ENCODE measurements around the gene FGF21.
A peak's percentile ranks its signal among the peaks of the same experiment; 100 is the strongest.
"Not testable (repeated sequence)": the region's sequence is repeated elsewhere in the genome, so short reads cannot be mapped to it uniquely, and the experiment has no call there.

FGF21 gene

DNA sequence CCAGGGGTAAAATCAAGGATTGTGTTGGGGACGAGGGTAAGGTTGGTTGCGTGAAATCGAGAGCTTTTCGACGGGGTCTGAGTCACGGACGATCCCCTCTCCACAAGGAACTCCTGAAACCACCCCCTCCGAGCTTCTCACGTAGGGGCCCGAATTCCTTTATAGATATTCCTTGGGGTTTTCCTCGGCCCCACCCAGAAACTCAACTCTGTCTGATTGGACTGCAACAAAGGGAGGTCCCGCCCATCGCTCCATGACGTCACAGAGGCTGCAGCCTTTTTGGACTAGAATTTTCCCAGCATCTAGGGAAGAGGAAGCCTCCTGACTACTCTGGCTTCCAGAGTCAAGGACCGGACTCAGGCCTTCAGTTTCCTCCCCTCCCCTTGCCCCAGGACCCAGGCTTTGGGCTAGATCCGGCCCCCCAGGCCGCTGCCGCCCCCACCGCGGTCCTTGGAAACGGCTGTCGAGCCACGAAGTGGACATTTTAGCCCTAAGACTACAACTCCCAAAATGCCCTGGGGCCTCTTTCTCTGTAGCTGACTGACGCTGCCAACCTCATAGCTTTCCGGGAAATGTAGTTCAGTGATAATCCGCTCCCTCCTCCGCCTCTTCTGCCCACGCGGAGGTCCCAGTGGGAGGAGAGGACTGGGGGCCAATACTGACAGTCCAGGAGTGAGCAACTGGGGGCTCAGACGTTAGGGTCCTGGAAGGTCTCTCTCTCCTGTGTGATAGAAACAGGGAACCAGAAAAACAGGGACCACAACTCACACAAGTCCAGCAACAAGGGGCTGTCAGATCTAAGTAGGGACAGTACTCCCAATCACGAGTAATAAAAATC is 8.4 kb upstream of the FGF21 start, which contains the start of gene IZUMO1:
Gene IZUMO1 (minus strand): TSS at position 172 of the 838 bp plus-strand sequence. CDS start 1,050 bp downstream, outside the sequence.
- H3K4me3 ChIP-seq: peak within 1 kb of the TSS in 5 of 7 experiments; percentile 10 to 25 (median 17)
- peak within 1 kb of the TSS in 18 of 21 experiments; percentile 42 to 81 (median 74) for H3K27ac ChIP-seq

- H3K27ac ChIP-seq: no peak overlapping the region
- no peak overlapping the region for H3K4me3 ChIP-seq
Measured at GRCh38 chr19:48749571-48750198, 5.6 kb upstream of the FGF21 start.

DNA sequence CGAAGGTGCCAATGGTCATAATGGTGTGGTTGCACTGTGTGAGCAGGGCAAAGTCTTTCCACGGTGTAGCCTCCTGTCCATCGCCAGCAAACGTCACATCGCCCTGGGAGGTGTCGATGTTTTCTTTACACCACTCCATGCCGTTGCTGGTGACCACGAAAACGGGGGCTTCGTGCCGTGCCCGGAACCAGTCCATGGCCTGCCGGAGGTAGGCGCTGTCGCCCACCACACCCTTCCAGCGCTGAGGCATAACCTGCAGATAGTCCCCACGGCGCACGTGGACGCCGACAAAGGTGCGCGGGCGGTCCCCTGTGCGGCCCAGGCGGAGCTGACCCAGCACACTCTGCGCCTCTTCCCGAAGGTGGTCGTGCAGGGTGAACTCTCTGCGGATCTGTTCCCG is 5.0 kb upstream of the FGF21 start:
- Histone ChIP-seq H3K27ac (no peak overlapping the region), H3K4me3 (no peak overlapping the region)

DNA sequence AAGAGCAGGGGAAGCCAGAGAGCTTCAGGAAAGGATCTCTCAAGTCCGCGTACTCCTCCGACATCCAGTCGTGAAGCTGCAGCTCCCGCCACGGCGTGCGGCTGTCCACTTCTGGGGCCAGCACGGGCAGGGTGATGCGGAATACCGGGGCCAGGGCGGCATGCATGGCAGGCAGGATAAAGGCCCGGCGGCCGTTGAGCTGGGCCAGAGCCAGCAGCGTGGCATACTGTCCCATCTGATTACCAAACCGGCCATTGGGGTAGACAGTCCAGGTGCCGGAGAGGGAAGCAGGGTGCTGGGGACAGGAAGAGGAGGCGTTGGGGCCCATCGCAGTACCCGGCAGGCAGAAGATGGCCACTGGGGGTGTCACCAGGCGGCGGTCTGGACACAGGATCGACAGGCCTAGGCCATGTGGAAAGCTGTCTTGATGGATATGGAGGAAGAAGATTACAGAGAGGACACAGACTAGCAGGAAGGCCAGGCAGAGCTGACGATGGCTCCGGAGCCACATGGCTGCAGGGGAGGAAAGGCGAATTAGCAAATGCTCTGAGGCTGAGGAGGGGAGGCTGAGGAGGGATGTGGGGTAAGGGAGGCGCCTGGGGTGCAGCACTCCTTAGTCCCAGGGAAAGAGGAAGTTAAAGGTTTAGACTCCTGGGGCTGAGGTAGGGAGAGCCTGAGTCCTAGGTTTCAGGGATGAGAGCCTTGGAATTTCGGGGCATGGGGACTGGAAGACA is 4.4 kb upstream of the FGF21 start:
- peak overlapping the region in 2 of 7 experiments; percentile 52 to 54 for H3K4me3 ChIP-seq
- no peak overlapping the region for H3K27ac ChIP-seq

- Histone ChIP-seq H3K4me3 (peak overlapping the region; percentile 35 to 54 (median 44)), H3K27ac (peak overlapping the region in 17 of 21 experiments; percentile 1 to 79 (median 60))
Measured at GRCh38 chr19:48751845-48752495, 3.4 kb upstream of the FGF21 start.

GRCh38 chr19:48752496-48753365 is 2.6 kb upstream of the FGF21 start, which contains the start of gene FUT1:
FUT1 (minus strand) TSS chr19:48752641; CDS start chr19:48751281, 1,360 bp downstream.
- peak within 1 kb of the TSS in 18 of 21 experiments; percentile 1 to 79 (median 59) for H3K27ac ChIP-seq
- peak within 1 kb of the TSS; percentile 35 to 54 (median 44) for H3K4me3 ChIP-seq

DNA sequence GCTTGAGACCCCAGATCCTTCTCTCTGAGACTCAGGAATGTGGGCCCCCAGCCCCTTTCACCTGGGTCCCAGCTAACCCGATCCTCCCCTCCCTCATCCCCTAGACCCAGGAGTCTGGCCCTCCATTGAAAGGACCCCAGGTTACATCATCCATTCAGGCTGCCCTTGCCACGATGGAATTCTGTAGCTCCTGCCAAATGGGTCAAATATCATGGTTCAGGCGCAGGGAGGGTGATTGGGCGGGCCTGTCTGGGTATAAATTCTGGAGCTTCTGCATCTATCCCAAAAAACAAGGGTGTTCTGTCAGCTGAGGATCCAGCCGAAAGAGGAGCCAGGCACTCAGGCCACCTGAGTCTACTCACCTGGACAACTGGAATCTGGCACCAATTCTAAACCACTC is 463 bp downstream of the FGF21 start:
- Histone ChIP-seq H3K4me3 (no peak overlapping the region), H3K27ac (no peak overlapping the region)

DNA sequence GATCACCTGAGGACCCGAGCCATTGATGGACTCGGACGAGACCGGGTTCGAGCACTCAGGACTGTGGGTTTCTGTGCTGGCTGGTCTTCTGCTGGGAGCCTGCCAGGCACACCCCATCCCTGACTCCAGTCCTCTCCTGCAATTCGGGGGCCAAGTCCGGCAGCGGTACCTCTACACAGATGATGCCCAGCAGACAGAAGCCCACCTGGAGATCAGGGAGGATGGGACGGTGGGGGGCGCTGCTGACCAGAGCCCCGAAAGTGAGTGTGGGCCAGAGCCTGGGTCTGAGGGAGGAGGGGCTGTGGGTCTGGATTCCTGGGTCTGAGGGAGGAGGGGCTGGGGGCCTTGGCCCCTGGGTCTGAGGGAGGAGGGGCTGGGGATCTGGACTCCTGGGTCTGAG is 888 bp downstream of the FGF21 start:
- Histone ChIP-seq H3K27ac (no peak overlapping the region), H3K4me3 (no peak overlapping the region)

DNA sequence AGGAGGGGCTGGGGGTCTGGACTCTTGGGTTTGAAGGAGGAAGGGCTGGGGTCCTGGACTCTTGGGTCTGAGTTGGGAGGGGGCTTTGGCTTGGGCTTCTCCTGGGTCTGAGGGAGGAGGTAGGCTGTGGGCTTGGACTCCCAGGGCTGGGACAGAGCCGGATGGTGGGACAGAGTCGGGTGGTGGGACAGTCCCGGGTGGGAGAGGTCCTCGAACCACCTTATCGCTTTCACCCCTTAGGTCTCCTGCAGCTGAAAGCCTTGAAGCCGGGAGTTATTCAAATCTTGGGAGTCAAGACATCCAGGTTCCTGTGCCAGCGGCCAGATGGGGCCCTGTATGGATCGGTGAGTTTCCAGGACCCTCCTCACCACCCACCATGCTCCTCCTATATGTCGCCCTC is 1.4 kb downstream of the FGF21 start:
- Histone ChIP-seq H3K4me3 (no peak overlapping the region), H3K27ac (no peak overlapping the region)

DNA sequence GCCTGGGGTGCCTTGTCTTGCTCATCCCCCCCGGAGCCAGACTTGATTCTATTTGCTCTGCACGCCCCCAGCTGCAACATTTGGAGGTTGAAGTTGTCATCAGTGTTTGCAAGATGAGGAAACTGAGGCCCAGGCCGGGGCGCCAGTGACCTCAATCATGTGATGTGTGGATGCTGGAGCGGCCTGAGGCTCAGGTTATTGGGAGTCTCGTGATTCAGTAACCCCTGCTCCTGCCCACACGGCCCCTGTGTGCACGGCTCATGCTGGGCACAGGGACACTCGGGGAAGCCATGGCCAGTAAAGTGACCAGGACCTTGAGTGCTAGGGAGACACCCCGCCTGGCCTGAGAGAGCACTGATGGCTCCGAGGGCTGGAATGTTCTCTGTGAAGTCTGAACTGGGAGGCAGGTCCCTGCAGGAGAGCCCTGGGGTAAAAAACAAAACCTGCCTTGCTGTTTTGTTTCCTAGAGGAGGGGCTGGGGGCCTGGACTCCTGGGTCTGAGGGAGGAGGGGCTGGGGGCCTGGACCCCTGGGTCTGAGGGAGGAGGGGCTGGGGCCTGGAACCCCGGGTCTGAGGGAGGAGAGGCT is 1.9 kb downstream of the FGF21 start:
- Histone ChIP-seq H3K4me3 (no peak overlapping the region), H3K27ac (no peak overlapping the region)

- no peak overlapping the region for H3K27ac ChIP-seq
- H3K4me3 ChIP-seq: no peak overlapping the region
Measured at GRCh38 chr19:48757741-48758144, 2.4 kb downstream of the FGF21 start.

- H3K27ac ChIP-seq: peak overlapping the region in 6 of 21 experiments; percentile 5 to 72 (median 48)
Measured at GRCh38 chr19:48760504-48761205, 5.3 kb downstream of the FGF21 start.

GRCh38 chr19:48765816-48766215 is 10.5 kb downstream of the FGF21 start:
- H3K4me3 ChIP-seq, H3K27ac ChIP-seq: not testable (repeated sequence)

More at GRCh38 chr19:48760504-48761205, 5.3 kb downstream of the FGF21 start:
- H3K4me3 ChIP-seq: no peak overlapping the region

GRCh38 chr19:48768171-48768753 is 12.9 kb downstream of the FGF21 start:
- not testable (repeated sequence) for H3K4me3 ChIP-seq, H3K27ac ChIP-seq

- H3K4me3 ChIP-seq: no peak overlapping the region
- peak overlapping the region in 1 of 21 experiments; percentile 40 for H3K27ac ChIP-seq
Measured at GRCh38 chr19:48768994-48769713, 13.8 kb downstream of the FGF21 start.

DNA sequence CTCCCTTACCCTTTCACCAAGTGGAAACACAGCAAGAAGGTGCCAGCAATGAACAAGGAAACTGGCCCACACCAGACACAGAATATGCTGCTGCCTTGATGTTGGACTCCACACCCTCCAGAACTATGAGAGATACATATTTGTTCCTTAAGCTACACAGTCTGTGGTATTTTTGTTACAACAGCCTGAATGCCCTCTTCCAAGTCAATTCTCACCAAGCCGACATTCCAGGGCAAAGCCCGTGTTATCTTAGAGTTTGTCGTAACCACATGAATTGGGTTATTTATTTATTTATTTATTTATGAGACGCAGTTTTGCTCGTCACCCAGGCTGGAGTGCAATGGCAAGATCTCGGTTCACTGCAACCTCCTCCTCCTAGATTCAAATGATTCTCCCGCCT is 14.9 kb downstream of the FGF21 start:
- Histone ChIP-seq H3K4me3 (no peak overlapping the region), H3K27ac (peak overlapping the region in 10 of 21 experiments; percentile 11 to 70 (median 41))
